Naive B cell (primary cell): ENCODE results near the gene AMPD3. TPM values are rescaled to one million over a fixed set of nuclear protein-coding genes. Genes with fewer than 3 reads are reported as not detected.

ENCODE experiments used
- ATAC-seq, 2 donors: fragments of 150-1000 bp; cut with Tn5 transposase; 2 replicates each; pipeline ENCODE4 v1.10.0; 2021; ENCODE audit warnings: low read depth in 2 of 2, mild to moderate bottlenecking in 2 of 2, moderate library complexity in 2 of 2
- DNase-seq: peaks from one replicate; pipeline ENCODE4 v3.0.0; 2022
- H3K27ac Mint-ChIP-seq, 6 donors: one replicate each; pipeline ENCODE4 v1.8.0; 2020 to 2022; ENCODE audit warnings: mild to moderate bottlenecking in 6 of 6, mixed read lengths in 6 of 6, moderate library complexity in 5 of 6, inconsistent platforms in 2 of 6
- H3K27me3 Mint-ChIP-seq, 3 donors: one replicate each; pipeline ENCODE4 v1.8.0; 2021 to 2022; ENCODE audit warnings: mixed read lengths in 3 of 3, mild to moderate bottlenecking in 1 of 3
- H3K36me3 Mint-ChIP-seq, 2 donors: one replicate each; pipeline ENCODE4 v1.8.0; 2020 to 2022; ENCODE audit warnings: mixed read lengths in 2 of 2, inconsistent platforms in 1 of 2, mild to moderate bottlenecking in 1 of 2
- H3K4me1 Mint-ChIP-seq, 3 donors: one replicate each; pipeline ENCODE4 v1.8.0; 2020 to 2022; ENCODE audit warnings: mixed read lengths in 3 of 3, inconsistent platforms in 1 of 3, mild to moderate bottlenecking in 1 of 3, moderate library complexity in 1 of 3
- H3K4me3 Mint-ChIP-seq, 8 donors: one replicate each; pipeline ENCODE4 v1.8.0; 2020 to 2022; ENCODE audit warnings: mild to moderate bottlenecking in 8 of 8, mixed read lengths in 8 of 8, moderate library complexity in 8 of 8, inconsistent platforms in 2 of 8
- H3K9me3 Mint-ChIP-seq, 7 donors: one replicate each; pipeline ENCODE4 v1.8.0; 2020 to 2022; ENCODE audit warnings: mixed read lengths in 7 of 7, mild to moderate bottlenecking in 5 of 7, inconsistent platforms in 2 of 7, moderate library complexity in 1 of 7
- polyA plus RNA-seq, 6 donors: library from polyadenylated mRNA; unstranded; fragments of 300-500 nt; fragmentation: Illumina TruSeq; gene quantifications; one replicate each; pipeline ENCODE4 v1.2.3, GENCODE V29; 2021; ENCODE audit warnings: low read depth in 6 of 6

AMPD3 gene
- polyA plus RNA-seq, 6 donors from 2014 or later, result 20.2 to 35.5 (median 27.3) TPM

- Mint-ChIP-seq H3K27me3 (no peaks in the 10 kb centered on the region), H3K4me3 (peak overlapping the region; percentile 25 to 73 (median 64)), H3K4me1 (peaks cover 21 to 52% (median 29%) of the 10 kb centered on the region in 3 donors), H3K36me3 (no peaks in the 10 kb centered on the region), H3K27ac (peak overlapping the region; percentile 95 to 98 (median 98)), H3K9me3 (peaks cover 0 to 2% (median 0%) of the 10 kb centered on the region in 7 donors)
- ATAC-seq, result peak; percentile 84 to 86
- DNase-seq, result peak; percentile 56
Observed at GRCh38 chr11:10441652-10442503, 13.2 kb upstream of the AMPD3 start.

- Mint-ChIP-seq H3K27me3 (no peaks in the 10 kb centered on the region), H3K4me1 (peaks cover 21 to 54% (median 28%) of the 10 kb centered on the region in 3 donors), H3K4me3 (peak overlapping the region in 1 of 8 donors; percentile 47), H3K9me3 (peaks cover 0 to 2% (median 0%) of the 10 kb centered on the region in 7 donors), H3K27ac (peak overlapping the region in 5 of 6 donors; percentile 38 to 98 (median 97)), H3K36me3 (no peaks in the 10 kb centered on the region)
- DNase-seq, result no peak
- no peak for ATAC-seq
Observed at GRCh38 chr11:10443152-10443551, 11.9 kb upstream of the AMPD3 start.

GRCh38 chr11:10443721-10444235 is 11.3 kb upstream of the AMPD3 start:
- Mint-ChIP-seq H3K9me3 (peaks cover 0 to 2% (median 0%) of the 10 kb centered on the region in 7 donors), H3K36me3 (no peaks in the 10 kb centered on the region), H3K4me3 (peak overlapping the region in 2 of 8 donors; percentile 12 to 44), H3K4me1 (peaks cover 21 to 54% (median 28%) of the 10 kb centered on the region in 3 donors), H3K27me3 (no peaks in the 10 kb centered on the region), H3K27ac (peak overlapping the region in 1 of 6 donors; percentile 53)
- DNase-seq, result no peak
- ATAC-seq, result no peak

- H3K36me3 Mint-ChIP-seq, result no peaks in the 10 kb centered on the region
- peak overlapping the region in 5 of 6 donors; percentile 13 to 93 (median 62) for H3K27ac Mint-ChIP-seq
- H3K4me1 Mint-ChIP-seq, result peaks cover 27 to 59% (median 34%) of the 10 kb centered on the region in 3 donors
- no peaks in the 10 kb centered on the region for H3K27me3 Mint-ChIP-seq
- DNase-seq (no peak), ATAC-seq (peak in 1 of 2 donors; percentile 5)
- peak overlapping the region in 2 of 8 donors; percentile 4 to 33 for H3K4me3 Mint-ChIP-seq
- H3K9me3 Mint-ChIP-seq, result peaks cover 0 to 2% (median 0%) of the 10 kb centered on the region in 7 donors
Observed at GRCh38 chr11:10444725-10445315, 10.2 kb upstream of the AMPD3 start.

GRCh38 chr11:10447445-10447844 is 7.6 kb upstream of the AMPD3 start:
- Mint-ChIP-seq H3K9me3 (no peaks in the 10 kb centered on the region), H3K36me3 (peaks cover 0 to under 1% of the 10 kb centered on the region in 2 donors), H3K4me1 (peaks cover 31 to 57% (median 38%) of the 10 kb centered on the region in 3 donors), H3K4me3 (no peak overlapping the region), H3K27me3 (no peaks in the 10 kb centered on the region), H3K27ac (no peak overlapping the region)
- DNase-seq (no peak), ATAC-seq (no peak)

GRCh38 chr11:10450462-10451425 is 4.3 kb upstream of the AMPD3 start:
- Mint-ChIP-seq H3K27ac (peak overlapping the region; percentile 94 to 100 (median 98)), H3K36me3 (peaks cover 0 to 3% of the 10 kb centered on the region in 2 donors), H3K4me1 (peaks cover 49 to 60% (median 53%) of the 10 kb centered on the region in 3 donors), H3K4me3 (peak overlapping the region; percentile 91 to 97 (median 95)), H3K9me3 (no peaks in the 10 kb centered on the region), H3K27me3 (no peaks in the 10 kb centered on the region)
- ATAC-seq (peak; percentile 61 to 63), DNase-seq (peak; percentile 62)

- no peaks in the 10 kb centered on the region for H3K27me3 Mint-ChIP-seq
Observed at GRCh38 chr11:10451426-10452116, 3.5 kb upstream of the AMPD3 start.

GRCh38 chr11:10452211-10452767 is 2.8 kb upstream of the AMPD3 start:
- H3K27me3 Mint-ChIP-seq, result no peaks in the 10 kb centered on the region
- peaks cover 0 to 3% of the 10 kb centered on the region in 2 donors for H3K36me3 Mint-ChIP-seq
- no peak for ATAC-seq
- DNase-seq, result no peak
- peaks cover 59 to 75% (median 64%) of the 10 kb centered on the region in 3 donors for H3K4me1 Mint-ChIP-seq
- H3K9me3 Mint-ChIP-seq, result no peaks in the 10 kb centered on the region
- peak overlapping the region in 5 of 6 donors; percentile 76 to 98 (median 83) for H3K27ac Mint-ChIP-seq
- peak overlapping the region; percentile 30 to 97 (median 95) for H3K4me3 Mint-ChIP-seq

More at GRCh38 chr11:10451426-10452116, 3.5 kb upstream of the AMPD3 start:
- DNase-seq (peak; percentile 76), ATAC-seq (peak; percentile 59 to 62)
- H3K9me3 Mint-ChIP-seq, result no peaks in the 10 kb centered on the region
- peaks cover 0 to 3% of the 10 kb centered on the region in 2 donors for H3K36me3 Mint-ChIP-seq
- peak overlapping the region; percentile 94 to 98 (median 96) for H3K27ac Mint-ChIP-seq
- peaks cover 55 to 68% (median 59%) of the 10 kb centered on the region in 3 donors for H3K4me1 Mint-ChIP-seq
- H3K4me3 Mint-ChIP-seq, result peak overlapping the region; percentile 91 to 97 (median 95)

- Mint-ChIP-seq H3K9me3 (no peaks in the 10 kb centered on the region), H3K4me3 (peak overlapping the region in 2 of 8 donors; percentile 21 to 95), H3K4me1 (peaks cover 67 to 82% (median 73%) of the 10 kb centered on the region in 3 donors), H3K27me3 (no peaks in the 10 kb centered on the region), H3K36me3 (peaks cover 0 to 3% of the 10 kb centered on the region in 2 donors), H3K27ac (peak overlapping the region in 2 of 6 donors; percentile 73 to 99)
- DNase-seq, result no peak
- ATAC-seq, result no peak
Observed at GRCh38 chr11:10453261-10453660, 1.8 kb upstream of the AMPD3 start.

- ATAC-seq (peak; percentile 61 to 65), DNase-seq (peak; percentile 76)
- Mint-ChIP-seq H3K27ac (peak overlapping the region; percentile 95 to 99 (median 98)), H3K9me3 (no peaks in the 10 kb centered on the region), H3K36me3 (peaks cover 0 to 6% of the 10 kb centered on the region in 2 donors), H3K27me3 (no peaks in the 10 kb centered on the region), H3K4me1 (peaks cover 76 to 95% (median 81%) of the 10 kb centered on the region in 3 donors), H3K4me3 (peak overlapping the region; percentile 88 to 97 (median 94))
Observed at GRCh38 chr11:10455637-10456487, 798 bp downstream of the AMPD3 start.

GRCh38 chr11:10456519-10456918 is 1.5 kb downstream of the AMPD3 start:
- DNase-seq, result no peak
- peak overlapping the region; percentile 95 to 99 (median 98) for H3K27ac Mint-ChIP-seq
- peak overlapping the region; percentile 88 to 97 (median 94) for H3K4me3 Mint-ChIP-seq
- no peaks in the 10 kb centered on the region for H3K9me3 Mint-ChIP-seq
- peaks cover 72 to 97% (median 82%) of the 10 kb centered on the region in 3 donors for H3K4me1 Mint-ChIP-seq
- ATAC-seq, result peak; percentile 2 to 4
- peaks cover 0 to 7% of the 10 kb centered on the region in 2 donors for H3K36me3 Mint-ChIP-seq
- no peaks in the 10 kb centered on the region for H3K27me3 Mint-ChIP-seq
